ENCODE results near the gene SLC4A7.
A peak's percentile ranks its signal among the peaks of the same experiment; 100 is the strongest.

SLC4A7 gene

DNA sequence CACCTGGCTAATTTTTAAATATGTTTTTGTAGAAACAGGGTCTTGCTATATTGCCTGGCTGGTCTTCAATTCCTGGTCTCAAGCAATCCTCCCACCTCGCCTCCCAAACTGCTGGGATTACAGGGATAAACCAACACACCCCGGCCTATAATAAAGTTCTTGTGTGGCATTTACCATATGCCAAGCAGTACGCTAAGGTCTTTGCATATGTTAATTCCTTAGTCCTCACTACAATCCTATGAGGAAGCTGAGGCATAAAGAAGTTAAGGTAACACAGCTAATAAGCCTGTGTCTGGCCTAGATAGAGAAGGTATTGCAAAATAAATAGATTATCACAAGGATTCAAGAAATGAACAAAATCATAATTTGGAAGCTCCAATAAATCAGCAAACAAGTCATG lies 17.6 kb upstream of the SLC4A7 start:
- no peak for DNase-seq (ENCODE audit: low read depth in 1 of 2, low spot score in 1 of 2)
- H3K27me3 ChIP-seq (ENCODE audit: insufficient read depth, poor library complexity, severe bottlenecking) = no peaks in the 10 kb centered on the region
- no peak overlapping the region for H3K27ac ChIP-seq (replicated peaks)
- no peak overlapping the region for H3K4me3 ChIP-seq (replicated peaks; ENCODE audit: insufficient read depth, low read length)
- TF ChIP-seq SPI1 (IDR thresholded peaks at IDR 0.05; ENCODE audit: borderline replicate concordance, low read depth) (no peak), GABPA (IDR thresholded peaks at IDR 0.05; ENCODE audit: low read depth) (no peak), POLR2AphosphoS5 (IDR thresholded peaks at IDR 0.05; ENCODE audit: low read depth) (no peak)
- TF ChIP-seq, protein P1, sequence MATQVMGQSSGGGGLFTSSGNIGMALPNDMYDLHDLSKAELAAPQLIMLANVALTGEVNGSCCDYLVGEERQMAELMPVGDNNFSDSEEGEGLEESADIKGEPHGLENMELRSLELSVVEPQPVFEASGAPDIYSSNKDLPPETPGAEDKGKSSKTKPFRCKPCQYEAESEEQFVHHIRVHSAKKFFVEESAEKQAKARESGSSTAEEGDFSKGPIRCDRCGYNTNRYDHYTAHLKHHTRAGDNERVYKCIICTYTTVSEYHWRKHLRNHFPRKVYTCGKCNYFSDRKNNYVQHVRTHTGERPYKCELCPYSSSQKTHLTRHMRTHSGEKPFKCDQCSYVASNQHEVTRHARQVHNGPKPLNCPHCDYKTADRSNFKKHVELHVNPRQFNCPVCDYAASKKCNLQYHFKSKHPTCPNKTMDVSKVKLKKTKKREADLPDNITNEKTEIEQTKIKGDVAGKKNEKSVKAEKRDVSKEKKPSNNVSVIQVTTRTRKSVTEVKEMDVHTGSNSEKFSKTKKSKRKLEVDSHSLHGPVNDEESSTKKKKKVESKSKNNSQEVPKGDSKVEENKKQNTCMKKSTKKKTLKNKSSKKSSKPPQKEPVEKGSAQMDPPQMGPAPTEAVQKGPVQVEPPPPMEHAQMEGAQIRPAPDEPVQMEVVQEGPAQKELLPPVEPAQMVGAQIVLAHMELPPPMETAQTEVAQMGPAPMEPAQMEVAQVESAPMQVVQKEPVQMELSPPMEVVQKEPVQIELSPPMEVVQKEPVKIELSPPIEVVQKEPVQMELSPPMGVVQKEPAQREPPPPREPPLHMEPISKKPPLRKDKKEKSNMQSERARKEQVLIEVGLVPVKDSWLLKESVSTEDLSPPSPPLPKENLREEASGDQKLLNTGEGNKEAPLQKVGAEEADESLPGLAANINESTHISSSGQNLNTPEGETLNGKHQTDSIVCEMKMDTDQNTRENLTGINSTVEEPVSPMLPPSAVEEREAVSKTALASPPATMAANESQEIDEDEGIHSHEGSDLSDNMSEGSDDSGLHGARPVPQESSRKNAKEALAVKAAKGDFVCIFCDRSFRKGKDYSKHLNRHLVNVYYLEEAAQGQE (IDR thresholded peaks at IDR 0.05; ENCODE audit: insufficient replicate concordance, low read depth) = no peak
- TF ChIP-seq, protein P2, sequence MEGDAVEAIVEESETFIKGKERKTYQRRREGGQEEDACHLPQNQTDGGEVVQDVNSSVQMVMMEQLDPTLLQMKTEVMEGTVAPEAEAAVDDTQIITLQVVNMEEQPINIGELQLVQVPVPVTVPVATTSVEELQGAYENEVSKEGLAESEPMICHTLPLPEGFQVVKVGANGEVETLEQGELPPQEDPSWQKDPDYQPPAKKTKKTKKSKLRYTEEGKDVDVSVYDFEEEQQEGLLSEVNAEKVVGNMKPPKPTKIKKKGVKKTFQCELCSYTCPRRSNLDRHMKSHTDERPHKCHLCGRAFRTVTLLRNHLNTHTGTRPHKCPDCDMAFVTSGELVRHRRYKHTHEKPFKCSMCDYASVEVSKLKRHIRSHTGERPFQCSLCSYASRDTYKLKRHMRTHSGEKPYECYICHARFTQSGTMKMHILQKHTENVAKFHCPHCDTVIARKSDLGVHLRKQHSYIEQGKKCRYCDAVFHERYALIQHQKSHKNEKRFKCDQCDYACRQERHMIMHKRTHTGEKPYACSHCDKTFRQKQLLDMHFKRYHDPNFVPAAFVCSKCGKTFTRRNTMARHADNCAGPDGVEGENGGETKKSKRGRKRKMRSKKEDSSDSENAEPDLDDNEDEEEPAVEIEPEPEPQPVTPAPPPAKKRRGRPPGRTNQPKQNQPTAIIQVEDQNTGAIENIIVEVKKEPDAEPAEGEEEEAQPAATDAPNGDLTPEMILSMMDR (IDR thresholded peaks at IDR 0.05; ENCODE audit: insufficient read depth, low read length) = no peak

DNA sequence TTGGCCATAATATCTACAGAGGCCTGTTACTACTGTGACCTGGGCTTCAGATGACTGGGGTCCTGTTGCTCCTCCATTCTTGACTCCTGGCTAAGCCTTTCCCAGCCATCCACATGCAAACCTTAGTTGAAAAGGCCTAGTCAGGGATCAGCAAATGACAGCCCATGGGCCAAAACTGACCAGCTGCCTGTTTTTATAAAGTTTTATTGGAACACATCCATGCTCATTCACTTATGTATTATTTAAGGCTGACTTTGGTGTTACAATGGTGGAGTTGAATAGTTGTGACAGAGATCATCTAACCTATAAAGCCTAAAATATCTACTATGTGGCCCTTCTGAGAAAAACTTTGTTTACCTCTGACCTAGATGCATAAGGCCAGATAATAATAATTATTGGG lies 16.8 kb upstream of the SLC4A7 start:
- no peak for DNase-seq (ENCODE audit: low read depth in 1 of 2, low spot score in 1 of 2)
- TF ChIP-seq SPI1 (IDR thresholded peaks at IDR 0.05; ENCODE audit: borderline replicate concordance, low read depth) (no peak), POLR2AphosphoS5 (IDR thresholded peaks at IDR 0.05; ENCODE audit: low read depth) (no peak), GABPA (IDR thresholded peaks at IDR 0.05; ENCODE audit: low read depth) (no peak)
- TF ChIP-seq, protein P1 (IDR thresholded peaks at IDR 0.05; ENCODE audit: insufficient replicate concordance, low read depth) = no peak
- TF ChIP-seq, protein P2 (IDR thresholded peaks at IDR 0.05; ENCODE audit: insufficient read depth, low read length) = no peak
- Histone ChIP-seq H3K27ac (replicated peaks) (no peak overlapping the region), H3K4me3 (replicated peaks; ENCODE audit: insufficient read depth, low read length) (no peak overlapping the region), H3K27me3 (ENCODE audit: insufficient read depth, poor library complexity, severe bottlenecking) (no peaks in the 10 kb centered on the region)

DNA sequence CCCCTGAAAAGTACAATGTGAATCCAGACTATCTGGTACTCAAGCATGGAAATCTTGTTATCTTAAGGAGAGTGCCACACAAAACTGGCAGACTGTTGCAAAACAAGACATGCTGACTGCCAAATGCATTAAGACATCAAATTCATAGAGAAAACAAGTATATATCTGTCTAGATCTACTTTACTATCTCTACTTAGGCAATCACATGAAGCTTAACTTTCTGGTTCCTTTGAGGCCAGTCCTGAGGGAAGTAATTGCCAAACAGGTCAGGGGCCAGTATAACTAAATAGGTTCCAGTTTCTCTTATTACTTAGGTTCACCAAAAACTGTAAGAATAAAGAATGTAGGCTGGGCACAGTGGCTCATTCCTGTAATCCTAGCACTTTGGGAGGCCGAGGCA lies 15.9 kb upstream of the SLC4A7 start:
- TF ChIP-seq GABPA (IDR thresholded peaks at IDR 0.05; ENCODE audit: low read depth) (no peak), POLR2AphosphoS5 (IDR thresholded peaks at IDR 0.05; ENCODE audit: low read depth) (no peak), SPI1 (IDR thresholded peaks at IDR 0.05; ENCODE audit: borderline replicate concordance, low read depth) (no peak)
- TF ChIP-seq, protein P2 (IDR thresholded peaks at IDR 0.05; ENCODE audit: insufficient read depth, low read length) = no peak
- TF ChIP-seq, protein P1 (IDR thresholded peaks at IDR 0.05; ENCODE audit: insufficient replicate concordance, low read depth) = no peak
- DNase-seq (ENCODE audit: low read depth in 1 of 2, low spot score in 1 of 2) = peak in 1 of 2 experiments; percentile 18
- Histone ChIP-seq H3K4me3 (replicated peaks; ENCODE audit: insufficient read depth, low read length) (no peak overlapping the region), H3K27ac (replicated peaks) (no peak overlapping the region), H3K27me3 (ENCODE audit: insufficient read depth, poor library complexity, severe bottlenecking) (no peaks in the 10 kb centered on the region)

All from HL-60 (cell line).